WI38 (cell line): ENCODE measurements around the gene TAS2R20.
"Not testable (repeated sequence)": the region's sequence is repeated elsewhere in the genome, so short reads cannot be mapped to it uniquely, and the experiment has no call there.

ENCODE experiments used
- H3K4me3 ChIP-seq: 2 replicates; pipeline ENCODE4 v1.5.1; 2011; ENCODE audit warnings: low read depth, mild to moderate bottlenecking, control low read depth, low read length
- TF ChIP-seq, protein P1 (sequence below): IDR thresholded peaks from 2 replicates; pipeline ENCODE4 v1.5.1; 2012; ENCODE audit warnings: low read depth, mild to moderate bottlenecking, control low read depth, low read length

Gene TAS2R20, protein sequence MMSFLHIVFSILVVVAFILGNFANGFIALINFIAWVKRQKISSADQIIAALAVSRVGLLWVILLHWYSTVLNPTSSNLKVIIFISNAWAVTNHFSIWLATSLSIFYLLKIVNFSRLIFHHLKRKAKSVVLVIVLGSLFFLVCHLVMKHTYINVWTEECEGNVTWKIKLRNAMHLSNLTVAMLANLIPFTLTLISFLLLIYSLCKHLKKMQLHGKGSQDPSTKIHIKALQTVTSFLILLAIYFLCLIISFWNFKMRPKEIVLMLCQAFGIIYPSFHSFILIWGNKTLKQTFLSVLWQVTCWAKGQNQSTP

DNA sequence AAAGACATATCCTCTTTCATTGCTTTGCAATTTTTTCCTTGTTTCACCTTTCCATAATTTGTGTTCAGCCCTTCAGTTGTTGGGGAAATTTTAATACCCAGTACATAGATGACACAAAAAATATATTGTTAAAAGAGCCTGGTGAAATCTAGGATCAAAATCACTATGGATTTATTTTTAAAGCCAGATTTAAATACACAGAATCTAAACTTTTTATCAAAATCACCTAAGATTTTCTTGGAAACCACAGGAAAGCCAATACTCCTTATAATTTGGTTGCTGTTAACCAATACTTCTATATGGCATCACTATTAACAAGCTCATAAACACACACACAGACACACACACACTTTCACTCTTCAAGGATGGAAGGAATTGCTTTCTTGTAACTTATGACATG, at the start of gene TAS2R20:
TSS of gene TAS2R20 (minus strand) at position 101 of the 400 bp plus-strand sequence. CDS start 429 bp downstream, outside the sequence.
- TF ChIP-seq, protein P1, sequence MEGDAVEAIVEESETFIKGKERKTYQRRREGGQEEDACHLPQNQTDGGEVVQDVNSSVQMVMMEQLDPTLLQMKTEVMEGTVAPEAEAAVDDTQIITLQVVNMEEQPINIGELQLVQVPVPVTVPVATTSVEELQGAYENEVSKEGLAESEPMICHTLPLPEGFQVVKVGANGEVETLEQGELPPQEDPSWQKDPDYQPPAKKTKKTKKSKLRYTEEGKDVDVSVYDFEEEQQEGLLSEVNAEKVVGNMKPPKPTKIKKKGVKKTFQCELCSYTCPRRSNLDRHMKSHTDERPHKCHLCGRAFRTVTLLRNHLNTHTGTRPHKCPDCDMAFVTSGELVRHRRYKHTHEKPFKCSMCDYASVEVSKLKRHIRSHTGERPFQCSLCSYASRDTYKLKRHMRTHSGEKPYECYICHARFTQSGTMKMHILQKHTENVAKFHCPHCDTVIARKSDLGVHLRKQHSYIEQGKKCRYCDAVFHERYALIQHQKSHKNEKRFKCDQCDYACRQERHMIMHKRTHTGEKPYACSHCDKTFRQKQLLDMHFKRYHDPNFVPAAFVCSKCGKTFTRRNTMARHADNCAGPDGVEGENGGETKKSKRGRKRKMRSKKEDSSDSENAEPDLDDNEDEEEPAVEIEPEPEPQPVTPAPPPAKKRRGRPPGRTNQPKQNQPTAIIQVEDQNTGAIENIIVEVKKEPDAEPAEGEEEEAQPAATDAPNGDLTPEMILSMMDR: no peak
- H3K4me3 ChIP-seq: no peak within 1 kb of the TSS

DNA sequence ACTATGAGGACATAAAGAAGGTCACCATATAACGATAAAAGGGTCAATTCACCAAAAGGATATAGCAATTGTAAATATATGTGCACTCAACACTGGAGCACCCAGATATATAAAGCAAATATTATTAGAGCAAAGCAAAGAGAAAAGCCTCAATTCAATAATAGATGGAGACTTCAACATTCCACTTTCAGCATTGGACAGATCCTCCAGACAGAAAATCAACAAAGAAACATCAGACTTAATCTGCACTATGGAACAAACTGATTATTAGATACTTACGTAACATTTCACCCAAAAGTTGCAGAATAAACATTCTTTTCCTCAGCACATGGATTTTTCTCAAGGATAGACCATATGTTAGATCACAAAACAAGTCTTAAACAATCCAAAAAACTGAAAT, 43.3 kb upstream of the TAS2R20 start:
- not testable (repeated sequence) for H3K4me3 ChIP-seq

DNA sequence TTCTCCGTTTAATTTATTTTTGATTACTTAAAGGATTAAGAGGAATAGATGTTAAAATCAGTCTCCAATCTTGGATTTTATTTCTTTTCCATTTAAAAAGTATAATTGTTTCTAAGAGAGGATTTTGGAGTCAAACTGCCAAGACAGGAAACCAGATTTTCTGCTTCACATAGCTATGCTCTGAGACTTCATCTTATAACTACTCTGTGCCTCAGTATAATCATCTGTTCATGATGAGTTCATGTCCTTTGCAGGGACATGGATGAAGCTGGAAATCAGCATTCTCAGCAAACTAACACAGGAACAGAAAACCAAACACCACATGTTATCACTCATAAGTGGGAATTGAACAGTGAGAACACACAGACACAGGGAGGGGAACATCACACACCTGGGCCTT, 42.1 kb upstream of the TAS2R20 start:
- TF ChIP-seq, protein P1: no peak
- no peak overlapping the region for H3K4me3 ChIP-seq

DNA sequence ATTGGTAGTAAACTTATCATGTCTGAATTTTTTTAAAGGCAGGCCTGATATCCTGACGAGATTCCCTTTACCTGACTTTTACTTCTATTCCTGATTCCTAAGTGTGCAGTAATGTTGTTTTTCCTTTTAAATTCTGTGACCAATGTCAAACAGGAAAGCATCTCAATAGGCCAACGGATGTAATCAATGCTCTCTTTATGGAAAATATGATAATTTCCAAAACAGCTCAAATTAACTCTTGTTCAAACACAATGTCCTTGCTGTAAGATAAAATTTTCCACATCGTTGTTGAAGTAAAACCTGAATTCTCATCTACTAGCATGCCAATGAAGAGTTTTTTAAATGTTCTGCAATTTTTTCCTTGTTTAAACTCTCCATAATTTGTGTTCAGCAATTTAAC, 41.1 kb upstream of the TAS2R20 start:
- no peak overlapping the region for H3K4me3 ChIP-seq
- TF ChIP-seq, protein P1: no peak

DNA sequence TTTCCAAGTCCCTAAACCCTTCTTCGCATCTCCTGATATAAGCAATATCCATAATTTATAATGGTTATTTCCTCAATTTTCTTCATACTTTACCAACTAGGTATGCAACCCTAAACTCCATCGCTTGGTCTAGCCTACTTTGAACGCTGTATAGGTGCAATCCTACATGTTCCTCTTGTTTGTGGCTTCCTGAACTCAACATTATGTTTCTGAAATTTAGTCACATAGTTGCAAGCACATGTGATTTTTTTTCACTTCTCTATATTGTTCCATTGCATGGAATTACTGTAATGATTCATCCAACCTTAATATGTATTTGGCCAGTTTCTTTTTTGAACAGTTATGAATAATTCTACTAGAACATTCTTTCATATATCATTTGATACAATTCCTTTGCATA, 35.9 kb upstream of the TAS2R20 start:
- not testable (repeated sequence) for H3K4me3 ChIP-seq

DNA sequence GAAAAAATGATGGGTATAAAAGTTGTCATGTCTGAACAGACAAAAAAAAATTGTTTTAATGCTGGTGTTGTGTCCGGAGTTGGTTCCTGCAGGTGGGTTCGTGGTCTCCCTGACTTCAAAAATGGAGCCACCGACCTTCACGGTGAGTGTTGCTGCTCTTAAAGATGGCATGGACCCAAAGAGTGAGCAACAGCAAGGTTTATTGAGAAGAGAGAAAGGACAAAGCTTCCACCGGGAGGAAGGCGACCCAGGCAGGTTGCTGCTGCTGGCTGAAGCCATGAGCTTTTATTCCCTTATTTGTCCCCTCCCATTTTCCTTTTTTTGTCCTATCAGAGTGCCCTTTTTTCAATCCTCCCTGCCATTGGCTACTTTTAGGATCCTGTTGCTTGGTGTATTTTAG, 33.2 kb upstream of the TAS2R20 start, which contains the start of gene TAS2R31:
TSS of gene TAS2R31 (minus strand) at position 101 of the 400 bp plus-strand sequence. CDS start at position 29, 72 bp downstream.
- H3K4me3 ChIP-seq: no peak within 1 kb of the TSS
- TF ChIP-seq, protein P1: no peak

DNA sequence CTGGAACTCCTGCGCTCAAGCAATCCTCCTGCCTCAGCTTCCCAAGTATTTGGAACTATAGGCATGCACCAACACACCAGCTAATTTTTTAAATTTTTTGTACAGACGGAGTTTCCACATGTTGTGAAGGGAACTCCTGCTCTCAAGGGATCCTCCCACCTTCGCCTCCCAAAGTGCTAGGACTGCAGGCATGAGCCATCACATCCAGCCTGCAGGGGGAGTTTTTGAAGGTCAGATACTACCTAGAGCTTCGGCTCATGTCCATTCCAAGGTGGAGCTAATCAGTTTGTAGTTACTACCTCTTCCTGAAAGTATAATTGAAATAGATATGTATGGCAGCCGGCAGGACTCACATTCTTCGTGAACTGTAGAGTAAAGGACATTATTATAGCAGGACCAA, 28.0 kb upstream of the TAS2R20 start:
- H3K4me3 ChIP-seq: no peak overlapping the region
- TF ChIP-seq, protein P1: no peak

DNA sequence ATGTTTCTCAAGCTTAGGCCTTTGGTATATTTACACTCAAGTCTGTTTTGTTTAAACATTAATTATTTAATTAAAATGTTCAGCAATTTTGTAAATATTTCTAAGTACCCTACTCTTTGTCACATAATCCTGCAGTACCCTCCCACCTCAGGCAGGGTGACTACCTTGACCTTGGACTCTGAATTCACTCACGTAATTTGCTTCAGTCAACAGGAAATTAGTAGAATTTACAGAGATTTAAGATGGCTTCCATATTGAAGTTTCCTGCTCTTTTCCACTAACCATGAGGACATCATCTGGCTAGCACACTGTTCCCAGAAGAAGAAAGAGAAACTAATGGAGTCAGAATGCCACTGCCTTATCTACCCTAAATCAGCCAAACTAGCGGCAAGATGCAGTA, 25.3 kb upstream of the TAS2R20 start:
- H3K4me3 ChIP-seq: no peak overlapping the region
- TF ChIP-seq, protein P1: no peak
